A549 (cell line): Measurements from ENCODE around the gene BBX.

Source experiments
- TF ChIP-seq, protein P1 (sequence below): fragments of >200 bp; sonication (Bioruptor Twin); formaldehyde crosslinking; IDR thresholded peaks from 3 replicates; pipeline ENCODE4 v1.5.1; 2016
- TF ChIP-seq, protein P2 (sequence below): fragments of 250-450 bp; sonication (Bioruptor Pico); IDR thresholded peaks from 2 replicates; pipeline ENCODE4 v1.5.0; 2021; ENCODE audit warnings: mild to moderate bottlenecking, moderate library complexity, borderline replicate concordance

DNA sequence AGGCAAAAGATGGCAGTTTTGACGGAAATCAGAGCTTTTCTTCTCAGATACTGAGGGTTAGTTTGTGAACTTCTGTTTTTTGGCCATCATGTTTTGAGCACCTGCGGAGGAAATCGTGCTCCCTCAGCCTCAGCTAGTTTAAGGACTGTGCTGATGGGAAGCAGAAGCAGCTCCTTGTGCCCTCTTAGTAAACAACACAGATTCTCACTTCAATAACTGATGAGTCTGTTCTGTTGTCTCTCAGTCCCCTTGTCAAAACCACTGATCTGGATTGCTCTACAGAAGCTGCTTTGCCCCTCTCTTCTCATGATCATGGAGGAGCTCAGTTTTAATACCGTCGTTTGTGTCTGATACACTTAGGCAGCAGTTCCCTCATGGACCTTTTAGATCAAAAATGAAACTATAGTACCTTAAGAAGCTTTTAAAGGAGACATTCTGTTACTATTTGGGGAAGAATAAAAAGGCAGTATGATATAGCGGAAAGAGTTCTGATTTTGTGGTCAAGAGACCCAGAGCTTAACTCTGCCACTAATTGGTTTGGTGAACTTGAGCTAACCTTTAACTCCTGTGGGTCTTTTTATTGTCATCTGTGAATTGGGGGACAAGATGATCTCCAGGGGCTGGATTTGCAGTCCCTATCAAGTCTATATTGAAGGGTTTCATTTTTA, 152.6 kb downstream of the BBX start:
- TF ChIP-seq, protein P1, sequence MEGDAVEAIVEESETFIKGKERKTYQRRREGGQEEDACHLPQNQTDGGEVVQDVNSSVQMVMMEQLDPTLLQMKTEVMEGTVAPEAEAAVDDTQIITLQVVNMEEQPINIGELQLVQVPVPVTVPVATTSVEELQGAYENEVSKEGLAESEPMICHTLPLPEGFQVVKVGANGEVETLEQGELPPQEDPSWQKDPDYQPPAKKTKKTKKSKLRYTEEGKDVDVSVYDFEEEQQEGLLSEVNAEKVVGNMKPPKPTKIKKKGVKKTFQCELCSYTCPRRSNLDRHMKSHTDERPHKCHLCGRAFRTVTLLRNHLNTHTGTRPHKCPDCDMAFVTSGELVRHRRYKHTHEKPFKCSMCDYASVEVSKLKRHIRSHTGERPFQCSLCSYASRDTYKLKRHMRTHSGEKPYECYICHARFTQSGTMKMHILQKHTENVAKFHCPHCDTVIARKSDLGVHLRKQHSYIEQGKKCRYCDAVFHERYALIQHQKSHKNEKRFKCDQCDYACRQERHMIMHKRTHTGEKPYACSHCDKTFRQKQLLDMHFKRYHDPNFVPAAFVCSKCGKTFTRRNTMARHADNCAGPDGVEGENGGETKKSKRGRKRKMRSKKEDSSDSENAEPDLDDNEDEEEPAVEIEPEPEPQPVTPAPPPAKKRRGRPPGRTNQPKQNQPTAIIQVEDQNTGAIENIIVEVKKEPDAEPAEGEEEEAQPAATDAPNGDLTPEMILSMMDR = no peak
- TF ChIP-seq, protein P2, sequence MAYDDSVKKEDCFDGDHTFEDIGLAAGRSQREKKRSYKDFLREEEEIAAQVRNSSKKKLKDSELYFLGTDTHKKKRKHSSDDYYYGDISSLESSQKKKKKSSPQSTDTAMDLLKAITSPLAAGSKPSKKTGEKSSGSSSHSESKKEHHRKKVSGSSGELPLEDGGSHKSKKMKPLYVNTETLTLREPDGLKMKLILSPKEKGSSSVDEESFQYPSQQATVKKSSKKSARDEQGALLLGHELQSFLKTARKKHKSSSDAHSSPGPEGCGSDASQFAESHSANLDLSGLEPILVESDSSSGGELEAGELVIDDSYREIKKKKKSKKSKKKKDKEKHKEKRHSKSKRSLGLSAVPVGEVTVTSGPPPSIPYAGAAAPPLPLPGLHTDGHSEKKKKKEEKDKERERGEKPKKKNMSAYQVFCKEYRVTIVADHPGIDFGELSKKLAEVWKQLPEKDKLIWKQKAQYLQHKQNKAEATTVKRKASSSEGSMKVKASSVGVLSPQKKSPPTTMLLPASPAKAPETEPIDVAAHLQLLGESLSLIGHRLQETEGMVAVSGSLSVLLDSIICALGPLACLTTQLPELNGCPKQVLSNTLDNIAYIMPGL (CRISPR knock-in tag) = no peak
